DND-41 (cell line): ENCODE data around the gene ANKLE2.

Experiments
- EZH2 ChIP-seq: IDR thresholded peaks from 3 replicates; pipeline ENCODE4 v1.6.1; 2012; ENCODE audit warnings: borderline replicate concordance, low read depth, mild to moderate bottlenecking, moderate library complexity, low read length, inconsistent platforms; ENCODE audit not compliant: severe bottlenecking
- TF ChIP-seq, protein P1 (sequence below): IDR thresholded peaks from 2 replicates; pipeline ENCODE4 v1.5.1; 2012; ENCODE audit warnings: borderline replicate concordance, low read length, moderate library complexity, mild to moderate bottlenecking; ENCODE audit not compliant: poor library complexity, severe bottlenecking; ENCODE audit errors: extremely low read depth

DNA sequence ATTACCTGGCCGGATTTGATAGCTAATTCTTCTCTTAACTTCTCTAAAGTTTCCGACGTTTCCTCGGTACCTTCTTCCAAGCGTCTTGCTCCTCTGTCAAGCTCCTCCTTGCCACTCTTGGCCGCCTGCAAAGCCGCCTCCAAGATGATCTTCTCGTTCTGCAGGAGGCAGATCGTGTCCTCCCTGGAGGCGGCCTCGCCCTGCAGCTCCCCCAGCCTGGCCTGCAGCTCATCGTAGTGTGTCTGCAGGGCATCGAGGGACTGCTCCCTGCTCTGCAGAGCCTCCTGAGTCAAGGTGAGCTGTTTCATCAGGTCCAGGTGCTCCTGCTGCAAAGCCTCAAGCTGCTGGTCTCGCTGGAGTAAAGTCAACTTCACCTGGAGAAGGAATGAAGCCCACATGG, 34.2 kb upstream of the ANKLE2 start:
- TF ChIP-seq, protein P1, sequence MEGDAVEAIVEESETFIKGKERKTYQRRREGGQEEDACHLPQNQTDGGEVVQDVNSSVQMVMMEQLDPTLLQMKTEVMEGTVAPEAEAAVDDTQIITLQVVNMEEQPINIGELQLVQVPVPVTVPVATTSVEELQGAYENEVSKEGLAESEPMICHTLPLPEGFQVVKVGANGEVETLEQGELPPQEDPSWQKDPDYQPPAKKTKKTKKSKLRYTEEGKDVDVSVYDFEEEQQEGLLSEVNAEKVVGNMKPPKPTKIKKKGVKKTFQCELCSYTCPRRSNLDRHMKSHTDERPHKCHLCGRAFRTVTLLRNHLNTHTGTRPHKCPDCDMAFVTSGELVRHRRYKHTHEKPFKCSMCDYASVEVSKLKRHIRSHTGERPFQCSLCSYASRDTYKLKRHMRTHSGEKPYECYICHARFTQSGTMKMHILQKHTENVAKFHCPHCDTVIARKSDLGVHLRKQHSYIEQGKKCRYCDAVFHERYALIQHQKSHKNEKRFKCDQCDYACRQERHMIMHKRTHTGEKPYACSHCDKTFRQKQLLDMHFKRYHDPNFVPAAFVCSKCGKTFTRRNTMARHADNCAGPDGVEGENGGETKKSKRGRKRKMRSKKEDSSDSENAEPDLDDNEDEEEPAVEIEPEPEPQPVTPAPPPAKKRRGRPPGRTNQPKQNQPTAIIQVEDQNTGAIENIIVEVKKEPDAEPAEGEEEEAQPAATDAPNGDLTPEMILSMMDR, result no peak
- no peak for TF ChIP-seq EZH2
